Mononuclear cell (primary cell): ENCODE results near the gene SLC9A7. TPM values are rescaled to one million over a fixed set of nuclear protein-coding genes. Genes with fewer than 3 reads are reported as not detected.

Experiments used
- H3K27me3 ChIP-seq: 2 replicates; pipeline ENCODE4 v1.6.0; 2011; ENCODE audit warnings: low read length, control low read depth; ENCODE audit not compliant: insufficient read depth
- H3K4me1 ChIP-seq: 2 replicates; pipeline ENCODE4 v1.5.1; 2011; ENCODE audit warnings: mild to moderate bottlenecking, low read length, control low read depth; ENCODE audit not compliant: insufficient read depth
- H3K4me3 ChIP-seq: 2 replicates; pipeline ENCODE4 v1.5.1; 2011; ENCODE audit warnings: mild to moderate bottlenecking, low read length, moderate library complexity
- H3K9me3 ChIP-seq: 2 replicates; pipeline ENCODE4 v1.5.1; 2011; ENCODE audit warnings: low read depth, mild to moderate bottlenecking, control low read depth, low read length
- total RNA-seq: library from RNA; depleted of rRNA; stranded (reverse); fragments of >200 nt; gene quantifications from one replicate; pipeline ENCODE4 v1.2.3, GENCODE V29; 2012

SLC9A7 gene
- total RNA-seq, 1 donor = 12.5 TPM

DNA sequence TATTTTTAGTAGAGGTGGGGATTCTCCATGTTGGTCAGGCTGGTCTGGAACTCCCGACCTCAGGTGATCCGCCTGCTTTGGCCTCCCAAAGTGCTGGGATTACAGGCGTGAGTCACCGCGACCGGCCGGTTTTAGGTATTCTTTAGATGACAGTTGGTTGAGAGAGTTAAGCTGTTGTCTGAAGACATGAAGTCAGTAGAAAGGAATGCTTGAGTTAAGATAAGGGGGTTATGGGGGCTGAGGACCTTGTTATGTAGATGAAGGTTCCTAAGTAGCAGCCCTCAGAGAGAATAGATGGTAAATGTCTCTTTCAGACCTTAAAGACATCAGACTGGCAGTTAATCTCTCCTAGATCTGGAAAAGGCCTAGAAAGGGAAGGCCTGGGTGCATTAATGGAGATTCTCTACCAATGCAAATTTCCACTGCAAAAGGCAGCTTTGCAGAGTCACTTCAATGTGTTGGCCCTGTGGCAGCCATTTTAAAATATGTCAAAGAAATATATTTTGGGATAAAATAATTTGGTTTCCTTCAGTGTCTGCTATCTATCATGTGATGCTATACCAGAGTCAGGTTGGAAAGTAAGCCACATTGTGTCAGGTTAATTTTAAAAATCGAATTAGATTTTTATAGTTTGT lies 207.3 kb downstream of the SLC9A7 start:
- Histone ChIP-seq H3K4me1 (peaks cover 3% of the 10 kb centered on the region), H3K27me3 (no peaks in the 10 kb centered on the region), H3K9me3 (no peaks in the 10 kb centered on the region), H3K4me3 (no peak overlapping the region)

GRCh38 chrX:46549914-46550313 lies 209.0 kb downstream of the SLC9A7 start:
- Histone ChIP-seq H3K4me3 (no peak overlapping the region), H3K9me3 (no peaks in the 10 kb centered on the region), H3K4me1 (peaks cover 13% of the 10 kb centered on the region), H3K27me3 (no peaks in the 10 kb centered on the region)

Other genes starting within 250 kb of the SLC9A7 start
- gene ZNF674, start 213.7 kb downstream of the SLC9A7 start, total RNA-seq = 0.94 TPM
- 24.7 TPM for gene CHST7, start 185.4 kb downstream of the SLC9A7 start, total RNA-seq
- 45.5 TPM for gene RP2, start 77.9 kb upstream of the SLC9A7 start, total RNA-seq
- 3.0 TPM for gene JADE3, start 153.3 kb upstream of the SLC9A7 start, total RNA-seq